Effector memory CD4-positive, alpha-beta T cell (primary cell): ENCODE results near the gene SERPINH1.
A peak's percentile ranks its signal among the peaks of the same experiment; 100 is the strongest.

Experiments used
- DNase-seq, 3 donors: peaks; one replicate each; pipeline ENCODE4 v3.0.0-alpha.2; 2020
- H3K27ac ChIP-seq: 2 replicates; pipeline ENCODE4 v1.7.0; 2013; ENCODE audit warnings: mild to moderate bottlenecking, low read length, moderate library complexity; ENCODE audit not compliant: insufficient read depth, poor library complexity, severe bottlenecking
- H3K27me3 ChIP-seq: replicated peaks from 2 replicates; pipeline ENCODE4 v1.7.0; 2013; ENCODE audit warnings: mild to moderate bottlenecking, low read length; ENCODE audit not compliant: insufficient read depth, control insufficient read depth, poor library complexity, severe bottlenecking
- H3K36me3 ChIP-seq: 2 replicates; pipeline ENCODE4 v1.7.0; 2013; ENCODE audit warnings: mild to moderate bottlenecking, low read length, moderate library complexity; ENCODE audit not compliant: control insufficient read depth, insufficient read depth
- H3K4me1 ChIP-seq: 2 replicates; pipeline ENCODE4 v1.7.0; 2013; ENCODE audit warnings: low read length, mild to moderate bottlenecking; ENCODE audit not compliant: control insufficient read depth, insufficient read depth, poor library complexity, severe bottlenecking
- H3K4me3 ChIP-seq: 2 replicates; pipeline ENCODE4 v1.7.0; 2013; ENCODE audit warnings: low read length, low read depth, mild to moderate bottlenecking; ENCODE audit not compliant: insufficient read depth, poor library complexity, severe bottlenecking
- H3K9me3 ChIP-seq: 2 replicates; pipeline ENCODE4 v1.7.0; 2013; ENCODE audit warnings: mild to moderate bottlenecking, low read length, moderate library complexity; ENCODE audit not compliant: control insufficient read depth

SERPINH1 gene

DNA sequence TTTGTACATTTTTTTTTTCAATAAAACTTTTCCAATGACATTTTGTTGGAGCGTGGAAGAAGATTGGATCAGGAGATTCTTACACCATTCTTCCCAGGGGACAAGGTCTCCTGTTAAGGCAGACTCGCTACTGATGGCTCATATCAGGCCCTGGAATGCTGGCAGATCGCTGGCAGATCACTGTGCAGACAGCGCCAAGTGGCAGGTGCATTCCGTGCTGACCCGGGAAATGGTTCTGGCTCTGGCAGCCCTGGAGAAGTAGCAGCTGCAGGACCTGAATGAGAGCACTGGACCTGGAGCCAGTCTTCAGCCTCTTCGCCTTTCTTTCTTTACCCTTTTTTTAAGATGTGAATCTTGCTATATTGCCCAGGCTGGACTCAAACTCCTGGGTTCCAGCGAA is 10.7 kb downstream of the SERPINH1 start:
- H3K9me3 ChIP-seq = no peaks in the 10 kb centered on the region
- peaks cover 38% of the 10 kb centered on the region for H3K36me3 ChIP-seq
- no peak overlapping the region for H3K4me3 ChIP-seq
- DNase-seq = no peak
- H3K27me3 ChIP-seq = no peaks in the 10 kb centered on the region
- H3K4me1 ChIP-seq = no peaks in the 10 kb centered on the region
- no peak overlapping the region for H3K27ac ChIP-seq

DNA sequence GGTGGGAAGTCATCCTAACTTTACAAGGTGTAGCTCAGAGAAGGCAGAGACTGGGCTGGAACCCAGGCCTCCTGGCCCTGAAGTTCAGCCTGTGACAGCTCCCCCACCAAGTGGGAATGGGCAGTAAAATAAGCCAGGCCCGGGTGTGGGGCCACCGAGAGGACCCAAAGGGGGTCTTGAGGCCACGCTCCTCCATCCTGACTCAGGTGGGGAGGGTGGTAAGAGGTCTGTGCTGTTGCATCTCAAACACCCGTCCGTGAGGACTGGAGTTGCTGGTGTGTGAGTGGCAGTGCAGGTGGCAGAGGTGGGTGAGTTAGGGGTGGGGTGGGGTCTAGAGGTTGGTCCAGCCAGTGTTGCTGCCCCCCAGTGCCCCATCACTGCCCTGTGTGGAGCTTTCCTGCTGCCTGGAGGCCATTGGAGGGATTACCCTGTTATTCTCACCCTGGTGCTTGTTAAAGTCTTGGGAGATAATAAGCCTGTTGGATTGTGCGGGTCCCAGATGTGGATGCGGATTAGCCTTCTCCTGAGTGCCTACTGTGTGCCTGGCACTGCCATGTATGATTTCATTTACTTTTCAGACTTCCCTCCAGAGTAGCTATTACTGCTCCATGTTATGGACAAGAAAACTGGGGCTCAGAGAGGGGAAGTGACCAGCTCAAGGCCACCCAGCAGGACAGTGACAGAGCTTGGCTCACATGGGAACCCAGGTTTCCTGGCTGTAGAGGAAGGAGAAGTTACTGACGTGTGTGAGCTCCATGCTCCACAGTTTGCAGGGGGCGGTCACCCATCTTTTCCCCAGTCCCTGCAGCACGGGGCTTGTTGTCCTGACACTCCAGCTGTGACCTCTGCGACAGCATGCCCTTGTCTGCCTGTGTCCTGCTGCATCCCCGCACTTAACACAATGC is 12.9 kb downstream of the SERPINH1 start:
- peaks cover 17% of the 10 kb centered on the region for H3K36me3 ChIP-seq
- no peaks in the 10 kb centered on the region for H3K27me3 ChIP-seq
- no peak for DNase-seq
- no peaks in the 10 kb centered on the region for H3K4me1 ChIP-seq
- no peaks in the 10 kb centered on the region for H3K9me3 ChIP-seq
- no peak overlapping the region for H3K4me3 ChIP-seq
- H3K27ac ChIP-seq = no peak overlapping the region

DNA sequence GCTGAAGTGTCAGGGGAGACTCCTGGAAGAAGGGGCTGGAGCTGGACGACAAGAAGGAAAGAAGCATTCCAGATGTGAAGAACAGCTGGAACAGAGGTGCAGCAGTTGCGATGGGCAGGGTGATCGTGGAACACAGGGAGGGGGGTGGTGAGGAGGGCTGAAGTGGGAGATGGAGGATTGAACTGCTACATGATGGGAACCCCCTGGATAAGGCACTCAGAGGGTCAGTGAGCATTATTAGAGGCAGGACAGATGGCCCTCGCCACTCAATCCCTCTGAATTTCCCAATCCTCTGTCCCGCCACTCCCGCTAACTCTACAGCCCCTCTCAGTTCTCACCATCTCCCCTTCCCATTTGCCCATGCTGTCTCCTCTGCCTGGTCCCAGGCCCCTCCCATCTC is 14.0 kb downstream of the SERPINH1 start:
- Histone ChIP-seq H3K4me1 (no peaks in the 10 kb centered on the region), H3K4me3 (no peak overlapping the region), H3K9me3 (no peaks in the 10 kb centered on the region), H3K27me3 (no peaks in the 10 kb centered on the region), H3K36me3 (peaks cover 16% of the 10 kb centered on the region), H3K27ac (no peak overlapping the region)
- DNase-seq = no peak

DNA sequence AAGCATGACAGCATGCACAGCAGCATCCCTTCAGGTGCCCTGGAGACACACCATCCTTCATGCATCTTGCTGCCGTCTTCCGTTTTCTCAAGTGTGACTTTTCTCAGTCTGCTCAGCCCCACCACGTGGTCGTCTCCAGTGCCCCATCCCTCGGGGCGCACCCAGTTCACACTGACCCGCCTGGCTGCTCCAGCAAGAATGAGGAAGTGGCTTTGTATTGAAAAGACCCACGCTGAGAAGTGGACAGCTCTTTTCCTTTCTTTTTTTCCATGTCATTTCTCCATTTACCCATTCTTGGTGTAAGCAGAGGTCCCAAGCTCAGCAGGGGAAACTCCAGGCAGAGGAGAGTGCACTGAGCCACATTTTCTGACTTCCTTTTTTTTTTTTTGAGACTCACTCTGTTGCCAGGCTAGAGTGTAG is 14.5 kb downstream of the SERPINH1 start:
- Histone ChIP-seq H3K27ac (no peak overlapping the region), H3K9me3 (no peaks in the 10 kb centered on the region), H3K36me3 (peaks cover 12% of the 10 kb centered on the region), H3K4me1 (no peaks in the 10 kb centered on the region), H3K4me3 (no peak overlapping the region), H3K27me3 (no peaks in the 10 kb centered on the region)
- DNase-seq = no peak

DNA sequence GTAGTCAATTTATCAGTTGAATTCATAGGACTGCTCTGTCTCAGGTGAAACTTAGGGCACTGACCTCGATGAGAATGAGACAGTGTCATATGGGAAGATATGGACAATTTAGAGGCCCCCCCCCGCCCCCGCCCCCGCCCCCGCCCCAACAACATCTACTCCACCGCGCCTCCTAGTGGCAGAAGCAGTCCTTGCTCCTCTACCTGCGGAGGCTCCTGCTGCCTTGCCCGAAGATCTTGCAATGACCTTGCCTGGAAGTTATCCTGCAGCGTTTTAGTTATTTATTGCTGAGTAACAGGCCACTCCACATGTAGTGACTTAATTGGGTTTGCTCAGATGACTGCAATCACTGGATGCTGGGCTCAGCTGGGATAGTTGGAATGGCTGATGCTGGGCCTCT is 15.2 kb downstream of the SERPINH1 start:
- Histone ChIP-seq H3K27ac (no peak overlapping the region), H3K9me3 (no peaks in the 10 kb centered on the region), H3K4me1 (peaks cover 4% of the 10 kb centered on the region), H3K27me3 (no peaks in the 10 kb centered on the region), H3K36me3 (peaks cover 5% of the 10 kb centered on the region), H3K4me3 (no peak overlapping the region)
- peak in 2 of 3 donors; percentile 29 to 56 for DNase-seq

DNA sequence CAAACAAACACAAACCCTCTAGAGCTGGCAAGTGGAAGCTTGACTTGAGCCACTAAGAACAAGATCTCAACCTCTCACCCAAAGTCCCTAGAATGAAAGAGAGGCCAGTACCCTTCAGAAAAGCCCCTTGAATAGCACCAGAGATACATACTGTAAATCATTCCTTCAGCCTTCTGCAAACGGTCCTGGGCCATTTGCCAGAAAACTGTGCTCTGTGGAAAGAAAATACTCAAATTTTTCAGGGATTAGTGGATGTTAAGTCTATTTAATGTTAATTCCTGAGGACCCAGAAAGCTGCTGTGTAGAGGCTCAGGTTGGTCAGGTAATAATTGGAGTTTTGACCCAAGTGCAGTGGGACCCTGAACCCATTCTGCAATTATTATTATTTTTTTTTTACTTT is 16.9 kb downstream of the SERPINH1 start:
- H3K27me3 ChIP-seq = no peaks in the 10 kb centered on the region
- no peak for DNase-seq
- no peaks in the 10 kb centered on the region for H3K36me3 ChIP-seq

DNA sequence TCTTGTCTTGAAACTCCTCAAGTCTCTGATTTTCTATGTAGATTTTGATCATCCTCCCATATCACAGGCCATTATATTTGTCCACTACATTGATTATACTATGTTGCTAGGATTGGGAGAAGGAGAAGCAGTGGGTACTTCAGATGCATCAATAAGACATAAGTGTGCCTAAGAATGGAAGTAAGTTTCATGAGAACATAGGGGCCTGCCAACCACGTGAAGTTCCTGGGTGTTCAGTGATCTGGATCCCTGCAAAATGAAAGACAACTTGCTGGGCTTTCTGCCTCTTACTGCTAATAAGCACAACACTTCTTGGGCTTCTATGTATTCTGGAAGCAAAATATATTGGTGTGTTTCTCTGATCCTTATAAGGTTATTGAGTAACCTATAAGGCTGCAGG is 17.8 kb downstream of the SERPINH1 start:
- H3K36me3 ChIP-seq = no peaks in the 10 kb centered on the region
- no peak overlapping the region for H3K27ac ChIP-seq
- no peaks in the 10 kb centered on the region for H3K27me3 ChIP-seq
- no peak for DNase-seq
- no peak overlapping the region for H3K4me3 ChIP-seq
- H3K4me1 ChIP-seq = peaks cover 14% of the 10 kb centered on the region
- H3K9me3 ChIP-seq = no peaks in the 10 kb centered on the region

More for the DNA sequence above, 16.9 kb downstream of the SERPINH1 start:
- Histone ChIP-seq H3K4me3 (no peak overlapping the region), H3K27ac (no peak overlapping the region), H3K9me3 (no peaks in the 10 kb centered on the region), H3K4me1 (peaks cover 13% of the 10 kb centered on the region)

DNA sequence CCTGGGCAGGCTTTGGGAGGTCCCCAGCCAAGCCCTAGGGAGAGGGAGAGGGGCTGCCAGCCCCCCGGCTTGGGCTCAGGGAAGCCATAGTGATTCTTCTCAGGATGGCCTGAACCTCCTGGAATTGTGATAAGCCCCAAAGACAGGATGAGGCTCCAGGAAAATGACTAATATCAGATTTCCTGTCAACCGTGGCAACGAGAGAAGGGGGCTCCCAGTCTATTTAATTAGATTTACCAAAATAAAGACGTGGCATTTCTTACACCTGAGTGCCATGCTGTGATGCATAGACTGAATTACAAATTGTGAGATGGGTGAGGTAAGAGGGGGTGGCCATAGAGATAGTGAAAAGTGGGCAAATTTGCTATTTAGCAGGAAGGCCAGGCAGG is 20.4 kb downstream of the SERPINH1 start:
- Histone ChIP-seq H3K27ac (no peak overlapping the region), H3K4me1 (peaks cover 14% of the 10 kb centered on the region)
- DNase-seq = no peak

DNA sequence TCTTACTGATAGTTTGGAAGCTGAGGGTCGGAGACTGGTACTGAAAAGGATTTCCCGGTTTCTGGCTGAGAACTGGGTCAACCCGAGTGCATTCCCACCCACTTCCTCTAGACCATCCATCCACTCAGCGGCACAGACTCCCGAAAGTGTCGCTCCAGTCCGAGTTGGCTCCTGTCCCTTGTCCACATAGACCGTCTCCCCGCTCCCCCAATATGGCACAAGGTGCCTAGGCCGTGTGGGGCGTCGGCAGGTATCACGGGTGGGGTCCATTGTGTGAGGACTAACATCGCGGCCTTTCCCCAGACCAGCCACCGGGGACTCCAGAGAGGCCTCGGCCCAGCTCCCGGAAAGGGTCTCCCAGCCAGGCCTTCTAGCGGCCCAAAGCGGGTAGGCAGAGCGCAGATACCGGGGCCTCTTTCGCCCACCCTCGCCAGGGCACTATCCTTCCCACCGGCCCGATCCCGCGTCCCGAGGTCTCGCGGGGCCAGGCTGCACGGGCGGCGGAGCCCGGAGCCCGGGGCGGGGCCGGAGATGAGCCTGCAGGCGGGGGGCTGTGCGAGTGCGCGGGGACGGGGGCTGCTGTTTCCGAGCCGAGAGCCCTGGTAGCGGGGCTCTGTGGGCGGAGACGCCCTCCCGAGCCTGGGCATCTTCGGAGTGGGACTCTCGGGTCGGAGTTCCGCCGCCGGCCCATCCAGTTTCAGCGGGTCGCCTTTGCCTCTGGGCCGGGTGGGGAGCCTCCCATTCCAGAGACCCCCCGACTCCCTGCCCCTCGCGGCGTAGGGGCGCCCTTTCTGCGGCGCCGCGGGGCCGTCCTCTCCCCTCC is 21.1 kb downstream of the SERPINH1 start:
- Histone ChIP-seq H3K27ac (peak overlapping the region; percentile 59), H3K36me3 (no peaks in the 10 kb centered on the region), H3K4me1 (peaks cover 14% of the 10 kb centered on the region), H3K4me3 (peak overlapping the region; percentile 63), H3K9me3 (no peaks in the 10 kb centered on the region), H3K27me3 (no peaks in the 10 kb centered on the region)
- DNase-seq = peak in 2 of 3 donors; percentile 20

More for the DNA sequence above, 20.4 kb downstream of the SERPINH1 start:
- Histone ChIP-seq H3K4me3 (peak overlapping the region; percentile 63), H3K36me3 (no peaks in the 10 kb centered on the region), H3K27me3 (no peaks in the 10 kb centered on the region), H3K9me3 (no peaks in the 10 kb centered on the region)
